GM12801 (cell line): ENCODE results near the gene LINC01488.

Experiments
- CTCF ChIP-seq: IDR thresholded peaks from one replicate; pipeline ENCODE4 v1.5.1; 2011; ENCODE audit warnings: control low read depth; ENCODE audit not compliant: insufficient read length; ENCODE audit errors: extremely low read depth

Gene LINC01488

GRCh38 chr11:69499186-69499917, 17.9 kb downstream of the LINC01488 start:
- no peak for TF ChIP-seq CTCF

GRCh38 chr11:69499918-69500284, 18.4 kb downstream of the LINC01488 start:
- no peak for TF ChIP-seq CTCF

GRCh38 chr11:69500285-69501120, 19.0 kb downstream of the LINC01488 start:
- no peak for TF ChIP-seq CTCF

GRCh38 chr11:69501121-69501489, 19.6 kb downstream of the LINC01488 start:
- TF ChIP-seq CTCF = no peak

- no peak for TF ChIP-seq CTCF
These were observed 20.7 kb downstream of the LINC01488 start for GRCh38 chr11:69501891-69502860.

GRCh38 chr11:69504127-69504526, 22.7 kb downstream of the LINC01488 start:
- no peak for TF ChIP-seq CTCF
